Endodermal cell (in vitro differentiated cells): ENCODE data around the gene GFRA4. TPM values are rescaled to one million over a fixed set of nuclear protein-coding genes. Genes with fewer than 3 reads are reported as not detected.
"Not testable (repeated sequence)": the region's sequence is repeated elsewhere in the genome, so short reads cannot be mapped to it uniquely, and the experiment has no call there.

Experiments
- DNase-seq: peaks from one replicate; pipeline ENCODE4 v3.0.0-alpha.2; 2017
- H3K27ac ChIP-seq: 2 replicates; pipeline ENCODE4 v1.5.1; 2013; ENCODE audit warnings: mild to moderate bottlenecking, low read depth, low read length, moderate library complexity
- H3K27me3 ChIP-seq: 2 replicates; pipeline ENCODE4 v1.6.1; 2013; ENCODE audit warnings: mild to moderate bottlenecking, low read length, moderate library complexity; ENCODE audit not compliant: insufficient read depth, control insufficient read depth, poor library complexity, severe bottlenecking
- H3K36me3 ChIP-seq: 2 replicates; pipeline ENCODE4 v1.7.0; 2013; ENCODE audit warnings: mild to moderate bottlenecking, low read length, moderate library complexity; ENCODE audit not compliant: control insufficient read depth, insufficient read depth
- H3K4me1 ChIP-seq: one replicate; pipeline ENCODE4 v1.7.0; 2013; ENCODE audit warnings: low read length; ENCODE audit not compliant: control insufficient read depth, insufficient read depth
- H3K4me3 ChIP-seq: 2 replicates; pipeline ENCODE4 v1.5.1; 2013; ENCODE audit warnings: mild to moderate bottlenecking, low read length, moderate library complexity
- H3K9ac ChIP-seq: 2 replicates; pipeline ENCODE4 v1.6.1; 2013; ENCODE audit warnings: mild to moderate bottlenecking, low read length, moderate library complexity; ENCODE audit not compliant: poor library complexity, severe bottlenecking; ENCODE audit errors: extremely low read depth
- H3K9me3 ChIP-seq: 2 replicates; pipeline ENCODE4 v1.6.1; 2013; ENCODE audit warnings: mild to moderate bottlenecking, low read length, moderate library complexity; ENCODE audit not compliant: control insufficient read depth
- H3K27ac Mint-ChIP-seq: 2 replicates; pipeline ENCODE4 v1.8.0; 2020; ENCODE audit warnings: mixed read lengths
- H3K27me3 Mint-ChIP-seq: 2 replicates; pipeline ENCODE4 v1.8.0; 2021; ENCODE audit warnings: mild to moderate bottlenecking, mixed read lengths; ENCODE audit not compliant: insufficient read depth
- H3K36me3 Mint-ChIP-seq: 2 replicates; pipeline ENCODE4 v1.8.0; 2020; ENCODE audit warnings: low read depth, mixed read lengths
- H3K4me1 Mint-ChIP-seq: 2 replicates; pipeline ENCODE4 v1.8.0; 2020; ENCODE audit warnings: mixed read lengths
- H3K4me3 Mint-ChIP-seq: 2 replicates; pipeline ENCODE4 v1.8.0; 2020; ENCODE audit warnings: mild to moderate bottlenecking, moderate library complexity, mixed read lengths
- H3K9me3 Mint-ChIP-seq: 2 replicates; pipeline ENCODE4 v1.8.0; 2020; ENCODE audit warnings: mild to moderate bottlenecking, mixed read lengths
- CTCF ChIP-seq: fragments of 200-600 bp; sonication (generic); conservative IDR thresholded peaks from 2 replicates; pipeline ENCODE4 v1.5.0; 2021; ENCODE audit warnings: antibody characterized with exemption, mild to moderate bottlenecking
- WGBS, 2 experiments: methylation state at CpG; one replicate each; pipeline versions ENCODE4 v1.1.5 to v1.1.7; 2013; ENCODE audit warnings: missing lambda C conversion rate in 2 of 2, mixed read lengths in 1 of 2; ENCODE audit not compliant: insufficient coverage in 1 of 2, insufficient read length in 1 of 2; 5-methylcytosine and 5-hydroxymethylcytosine counted together
- total RNA-seq, 2 donors: library from RNA; stranded (reverse); fragmentation: NEBNext Ultra II Directional in 1 of 2; extraction: Animal tissue kit (Norgen Biotek cat#: 25700) in 1 of 2; gene quantifications; 2 replicates in 1 of 2; 3 replicates in 1 of 2; pipeline ENCODE4 v1.2.1, GENCODE V29; 2021

GFRA4 gene
- total RNA-seq, 2 donors from 2014 or later = not detected

GRCh38 chr20:3621111-3621510, 42.1 kb downstream of the GFRA4 start:
- Histone ChIP-seq H3K9ac (no peak overlapping the region), H3K4me1 (no peaks in the 10 kb centered on the region), H3K27ac (no peak overlapping the region), H3K27me3 (no peaks in the 10 kb centered on the region), H3K4me3 (no peak overlapping the region), H3K9me3 (no peaks in the 10 kb centered on the region), H3K36me3 (no peaks in the 10 kb centered on the region)
- Mint-ChIP-seq H3K36me3 (no peaks in the 10 kb centered on the region), H3K4me1 (peaks cover 7% of the 10 kb centered on the region), H3K9me3 (no peaks in the 10 kb centered on the region), H3K27ac (no peak overlapping the region), H3K4me3 (no peak overlapping the region), H3K27me3 (no peaks in the 10 kb centered on the region)
- TF ChIP-seq CTCF = peak; percentile 72
- 75 to 76% methylated on average over 6 to 8 of the region's 8 CpGs for WGBS, 2 experiments
- peak; percentile 69 for DNase-seq

- Histone ChIP-seq H3K36me3 (no peaks in the 10 kb centered on the region), H3K9me3 (no peaks in the 10 kb centered on the region), H3K4me3 (no peak overlapping the region), H3K4me1 (no peaks in the 10 kb centered on the region), H3K27ac (no peak overlapping the region), H3K9ac (no peak overlapping the region), H3K27me3 (no peaks in the 10 kb centered on the region)
- DNase-seq = peak; percentile 87
- Mint-ChIP-seq H3K36me3 (no peaks in the 10 kb centered on the region), H3K27me3 (no peaks in the 10 kb centered on the region), H3K4me1 (peaks cover 13% of the 10 kb centered on the region), H3K27ac (peak overlapping the region; percentile 69), H3K9me3 (no peaks in the 10 kb centered on the region), H3K4me3 (no peak overlapping the region)
- 61 to 93% methylated on average over 2 to 4 of the region's 4 CpGs for WGBS, 2 experiments
- no peak for TF ChIP-seq CTCF
Measured at GRCh38 chr20:3616250-3616649, 46.9 kb downstream of the GFRA4 start.

GRCh38 chr20:3615171-3615840, 47.9 kb downstream of the GFRA4 start:
- H3K9me3 ChIP-seq, H3K9me3 Mint-ChIP-seq, H3K27ac ChIP-seq, H3K27me3 ChIP-seq, H3K4me1 ChIP-seq, H3K27me3 Mint-ChIP-seq, H3K4me3 Mint-ChIP-seq, H3K4me3 ChIP-seq, H3K27ac Mint-ChIP-seq, DNase-seq, H3K36me3 Mint-ChIP-seq, H3K9ac ChIP-seq, H3K36me3 ChIP-seq: not testable (repeated sequence)
- H3K4me1 Mint-ChIP-seq = peaks cover 13% of the 10 kb centered on the region
- WGBS, 2 experiments = 93 to 95% methylated on average over 9 to 13 of the region's 13 CpGs

GRCh38 chr20:3614466-3614865, 48.7 kb downstream of the GFRA4 start:
- H3K27ac ChIP-seq = no peak overlapping the region
- H3K27me3 ChIP-seq = no peaks in the 10 kb centered on the region
- H3K36me3 ChIP-seq = no peaks in the 10 kb centered on the region
- Mint-ChIP-seq H3K4me1 (peaks cover 13% of the 10 kb centered on the region), H3K9me3 (no peaks in the 10 kb centered on the region), H3K27me3 (no peaks in the 10 kb centered on the region), H3K4me3 (no peak overlapping the region), H3K27ac (no peak overlapping the region), H3K36me3 (peaks cover 2% of the 10 kb centered on the region)
- no peak for TF ChIP-seq CTCF
- WGBS, 2 experiments = 94 to 100% methylated on average over 3 to 5 of the region's 5 CpGs
- no peak overlapping the region for H3K9ac ChIP-seq
- DNase-seq = no peak
- no peaks in the 10 kb centered on the region for H3K4me1 ChIP-seq
- no peak overlapping the region for H3K4me3 ChIP-seq
- H3K9me3 ChIP-seq = no peaks in the 10 kb centered on the region
